ENCODE data around the gene CENPE.

Gene CENPE

DNA sequence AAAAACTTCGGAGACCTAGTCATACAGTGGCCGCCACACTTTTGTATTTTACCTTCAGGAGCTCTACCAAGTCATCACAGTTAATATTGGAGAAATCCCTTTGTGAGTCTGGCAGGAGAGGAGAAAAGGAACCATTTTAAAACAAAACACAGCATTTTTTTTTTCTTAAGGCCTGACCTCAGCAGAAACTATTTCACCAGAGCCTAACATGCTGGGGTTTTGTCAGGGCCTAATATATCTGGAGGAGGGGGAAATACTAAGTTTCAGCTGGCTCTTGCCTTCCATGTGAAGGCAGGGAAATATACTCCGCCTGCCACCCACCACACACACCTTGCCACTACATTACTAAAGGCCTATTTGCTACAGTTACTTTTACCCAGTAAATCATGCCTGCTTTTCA is 72.0 kb downstream of the CENPE start:
- Histone ChIP-seq H3K4me2 (ENCODE audit: insufficient read depth, low read length, poor library complexity, severe bottlenecking) (no peak overlapping the region), H4K91ac (ENCODE audit: low read depth, low read length, poor library complexity) (no peak overlapping the region), H3K23ac (ENCODE audit: low read depth, low read length, poor library complexity) (no peak overlapping the region), H3K9ac (ENCODE audit: low read depth, low read length, poor library complexity) (no peak overlapping the region), H2AK5ac (ENCODE audit: low read depth, low read length) (no peak overlapping the region), H2BK5ac (ENCODE audit: low read length) (no peak overlapping the region), H3K27ac (replicated peaks; ENCODE audit: low read length) (no peak overlapping the region), H3K79me1 (ENCODE audit: low read depth, low read length) (no peaks in the 10 kb centered on the region), H3K36me3 (replicated peaks in 1 of 2; ENCODE audit: control insufficient read depth in 2 of 2, insufficient read depth in 2 of 2, low read length in 2 of 2) (peaks cover 0 to 98% of the 10 kb centered on the region in 2 donors), H2BK120ac (ENCODE audit: low read depth, low read length) (no peak overlapping the region), H4K8ac (ENCODE audit: low read depth, low read length) (no peak overlapping the region), H3K9me3 (replicated peaks in 1 of 2; ENCODE audit: control insufficient read depth in 2 of 2, insufficient read depth in 1 of 2, low read depth in 1 of 2, low read length in 2 of 2) (peaks cover 0 to 31% of the 10 kb centered on the region in 2 donors), H3K14ac (ENCODE audit: low read length) (no peak overlapping the region), H2BK12ac (ENCODE audit: low read length) (no peak overlapping the region), H2AFZ (ENCODE audit: low read length) (no peak overlapping the region), H3K18ac (ENCODE audit: low read length) (no peak overlapping the region), H3K27me3 (ENCODE audit: control insufficient read depth in 3 of 3, insufficient read depth in 3 of 3, low read depth in 1 of 3, low read length in 3 of 3) (no peaks in the 10 kb centered on the region), H3K4me1 (ENCODE audit: control insufficient read depth in 2 of 2, insufficient read depth in 1 of 2, low read depth in 1 of 2, low read length in 2 of 2) (no peaks in the 10 kb centered on the region), H3K4ac (ENCODE audit: low read length) (no peak overlapping the region), H3K4me3 (ENCODE audit: low read length in 2 of 2) (no peak overlapping the region), H2BK15ac (ENCODE audit: low read length) (no peak overlapping the region)
- no peak for DNase-seq (ENCODE audit: low spot score)
- no CpG with 5 or more reads among the region's 3 CpGs for WGBS, 2 donors (ENCODE audit: extremely low coverage in 2 of 2, insufficient read length in 2 of 2, insufficient replicate concordance in 1 of 2)

DNA sequence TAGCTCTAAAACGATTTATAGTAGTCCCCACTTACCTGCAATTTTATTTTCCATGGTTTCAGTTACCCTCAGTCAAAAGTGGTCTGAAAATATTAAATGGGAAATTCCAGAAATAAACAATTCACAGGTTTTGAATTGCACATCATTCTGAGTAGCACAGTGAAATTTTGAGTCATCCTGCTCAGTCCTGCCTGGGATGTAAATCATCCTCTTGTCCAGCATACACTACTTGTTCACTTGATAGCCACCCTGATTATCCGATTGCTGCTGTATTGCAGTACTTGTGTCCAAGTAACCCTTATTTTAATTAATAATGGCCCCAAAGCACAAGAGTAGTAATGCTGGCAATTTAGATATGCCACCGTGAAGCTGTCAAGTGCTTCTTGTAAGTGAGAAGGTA is 75.0 kb downstream of the CENPE start:
- Histone ChIP-seq H3K9ac (ENCODE audit: low read depth, low read length, poor library complexity) (no peak overlapping the region), H4K8ac (ENCODE audit: low read depth, low read length) (no peak overlapping the region), H2BK120ac (ENCODE audit: low read depth, low read length) (no peak overlapping the region), H3K14ac (ENCODE audit: low read length) (no peak overlapping the region), H3K27me3 (ENCODE audit: control insufficient read depth in 3 of 3, insufficient read depth in 3 of 3, low read depth in 1 of 3, low read length in 3 of 3) (no peaks in the 10 kb centered on the region), H3K23ac (ENCODE audit: low read depth, low read length, poor library complexity) (no peak overlapping the region), H3K36me3 (replicated peaks in 1 of 2; ENCODE audit: control insufficient read depth in 2 of 2, insufficient read depth in 2 of 2, low read length in 2 of 2) (peaks cover 3 to 97% of the 10 kb centered on the region in 2 donors), H3K4me3 (ENCODE audit: low read length in 2 of 2) (no peak overlapping the region), H2BK12ac (ENCODE audit: low read length) (no peak overlapping the region), H2BK5ac (ENCODE audit: low read length) (no peak overlapping the region), H2AFZ (ENCODE audit: low read length) (no peak overlapping the region), H3K18ac (ENCODE audit: low read length) (no peak overlapping the region), H2BK15ac (ENCODE audit: low read length) (no peak overlapping the region), H3K4ac (ENCODE audit: low read length) (no peak overlapping the region), H3K79me1 (ENCODE audit: low read depth, low read length) (no peaks in the 10 kb centered on the region), H4K91ac (ENCODE audit: low read depth, low read length, poor library complexity) (no peak overlapping the region), H3K4me2 (ENCODE audit: insufficient read depth, low read length, poor library complexity, severe bottlenecking) (no peak overlapping the region), H3K27ac (replicated peaks; ENCODE audit: low read length) (no peak overlapping the region), H3K4me1 (ENCODE audit: control insufficient read depth in 2 of 2, insufficient read depth in 1 of 2, low read depth in 1 of 2, low read length in 2 of 2) (no peaks in the 10 kb centered on the region), H2AK5ac (ENCODE audit: low read depth, low read length) (no peak overlapping the region), H3K9me3 (replicated peaks in 1 of 2; ENCODE audit: control insufficient read depth in 2 of 2, insufficient read depth in 1 of 2, low read depth in 1 of 2, low read length in 2 of 2) (peaks cover 0 to 7% of the 10 kb centered on the region in 2 donors)
- DNase-seq (ENCODE audit: low spot score), result no peak
- no CpG with 5 or more reads among the region's 3 CpGs for WGBS, 2 donors (ENCODE audit: extremely low coverage in 2 of 2, insufficient read length in 2 of 2, insufficient replicate concordance in 1 of 2)

DNA sequence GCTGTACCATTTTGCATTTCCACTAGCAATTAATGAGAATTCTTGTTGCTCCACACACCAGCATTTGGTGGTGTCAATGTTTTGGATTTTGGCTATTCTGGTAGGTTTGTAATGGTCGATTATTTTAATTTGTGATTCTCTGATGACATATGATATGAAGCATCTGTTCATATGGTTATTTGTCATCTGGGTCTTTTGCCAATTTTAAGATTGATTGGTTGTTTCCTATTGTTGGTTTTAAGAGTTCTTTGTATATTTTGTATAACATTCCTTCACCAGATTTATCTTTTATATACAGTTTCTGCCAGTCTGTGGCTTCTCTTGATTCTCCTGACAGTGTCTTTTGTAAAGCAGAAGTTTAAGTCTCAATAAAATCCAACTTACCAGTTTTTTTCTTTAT is 80.0 kb downstream of the CENPE start:
- H3K79me1 ChIP-seq (ENCODE audit: low read depth, low read length), result no peaks in the 10 kb centered on the region
- H3K23ac ChIP-seq (ENCODE audit: low read depth, low read length, poor library complexity), result no peak overlapping the region
- no peak overlapping the region for H3K27ac ChIP-seq (replicated peaks; ENCODE audit: low read length)
- H4K91ac ChIP-seq (ENCODE audit: low read depth, low read length, poor library complexity), result no peak overlapping the region
- H3K14ac ChIP-seq (ENCODE audit: low read length), result no peak overlapping the region
- no peak overlapping the region for H2BK5ac ChIP-seq (ENCODE audit: low read length)
- H3K9me3 ChIP-seq (replicated peaks in 1 of 2; ENCODE audit: control insufficient read depth in 2 of 2, insufficient read depth in 1 of 2, low read depth in 1 of 2, low read length in 2 of 2), result no peaks in the 10 kb centered on the region
- no CpG with 5 or more reads among the region's 1 CpG for WGBS, 2 donors (ENCODE audit: extremely low coverage in 2 of 2, insufficient read length in 2 of 2, insufficient replicate concordance in 1 of 2)
- H3K27me3 ChIP-seq (ENCODE audit: control insufficient read depth in 3 of 3, insufficient read depth in 3 of 3, low read depth in 1 of 3, low read length in 3 of 3), result no peaks in the 10 kb centered on the region
- H3K18ac ChIP-seq (ENCODE audit: low read length), result no peak overlapping the region
- no peak overlapping the region for H3K4me2 ChIP-seq (ENCODE audit: insufficient read depth, low read length, poor library complexity, severe bottlenecking)
- no peak for DNase-seq (ENCODE audit: low spot score)
- H3K9ac ChIP-seq (ENCODE audit: low read depth, low read length, poor library complexity), result no peak overlapping the region
- H4K8ac ChIP-seq (ENCODE audit: low read depth, low read length), result no peak overlapping the region
- H3K4me3 ChIP-seq (ENCODE audit: low read length in 2 of 2), result no peak overlapping the region
- H3K4me1 ChIP-seq (ENCODE audit: control insufficient read depth in 2 of 2, insufficient read depth in 1 of 2, low read depth in 1 of 2, low read length in 2 of 2), result no peaks in the 10 kb centered on the region
- no peak overlapping the region for H2BK12ac ChIP-seq (ENCODE audit: low read length)
- no peak overlapping the region for H2BK120ac ChIP-seq (ENCODE audit: low read depth, low read length)
- peaks cover 3 to 84% of the 10 kb centered on the region in 2 donors for H3K36me3 ChIP-seq (replicated peaks in 1 of 2; ENCODE audit: control insufficient read depth in 2 of 2, insufficient read depth in 2 of 2, low read length in 2 of 2)
- H3K4ac ChIP-seq (ENCODE audit: low read length), result no peak overlapping the region
- H2AFZ ChIP-seq (ENCODE audit: low read length), result no peak overlapping the region
- H2AK5ac ChIP-seq (ENCODE audit: low read depth, low read length), result no peak overlapping the region
- no peak overlapping the region for H2BK15ac ChIP-seq (ENCODE audit: low read length)

DNA sequence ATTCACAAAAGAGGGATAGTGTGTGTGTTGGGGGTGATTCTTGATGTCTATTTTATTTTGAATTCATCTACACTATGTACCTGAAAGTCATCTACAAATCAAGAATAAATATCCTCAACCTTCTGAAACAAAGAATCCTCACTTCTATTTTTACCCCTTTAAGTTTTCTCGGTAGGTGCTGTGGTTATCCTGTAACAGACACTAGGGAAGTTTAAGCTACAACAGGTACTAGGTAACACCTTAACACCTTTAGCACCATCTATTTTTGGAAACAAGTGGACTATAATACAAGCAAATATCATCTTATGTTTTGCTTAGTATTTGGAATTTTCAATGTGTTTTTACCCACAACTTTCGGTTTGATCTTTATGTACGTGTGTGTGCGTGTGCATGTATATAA is 86.5 kb downstream of the CENPE start:
- WGBS, 2 donors (ENCODE audit: extremely low coverage in 2 of 2, insufficient read length in 2 of 2, insufficient replicate concordance in 1 of 2), result no CpG with 5 or more reads among the region's 4 CpGs
- H3K4me3 ChIP-seq (ENCODE audit: low read length in 2 of 2), result no peak overlapping the region
- H4K91ac ChIP-seq (ENCODE audit: low read depth, low read length, poor library complexity), result no peak overlapping the region
- no peak overlapping the region for H4K8ac ChIP-seq (ENCODE audit: low read depth, low read length)
- H2BK15ac ChIP-seq (ENCODE audit: low read length), result no peak overlapping the region
- no peak overlapping the region for H3K9ac ChIP-seq (ENCODE audit: low read depth, low read length, poor library complexity)
- no peaks in the 10 kb centered on the region for H3K9me3 ChIP-seq (replicated peaks in 1 of 2; ENCODE audit: control insufficient read depth in 2 of 2, insufficient read depth in 1 of 2, low read depth in 1 of 2, low read length in 2 of 2)
- H2BK120ac ChIP-seq (ENCODE audit: low read depth, low read length), result no peak overlapping the region
- no peak overlapping the region for H3K18ac ChIP-seq (ENCODE audit: low read length)
- H3K4ac ChIP-seq (ENCODE audit: low read length), result no peak overlapping the region
- no peaks in the 10 kb centered on the region for H3K27me3 ChIP-seq (ENCODE audit: control insufficient read depth in 3 of 3, insufficient read depth in 3 of 3, low read depth in 1 of 3, low read length in 3 of 3)
- H2BK12ac ChIP-seq (ENCODE audit: low read length), result no peak overlapping the region
- no peak overlapping the region for H2BK5ac ChIP-seq (ENCODE audit: low read length)
- H3K4me1 ChIP-seq (ENCODE audit: control insufficient read depth in 2 of 2, insufficient read depth in 1 of 2, low read depth in 1 of 2, low read length in 2 of 2), result no peaks in the 10 kb centered on the region
- H3K23ac ChIP-seq (ENCODE audit: low read depth, low read length, poor library complexity), result no peak overlapping the region
- no peak overlapping the region for H3K14ac ChIP-seq (ENCODE audit: low read length)
- no peaks in the 10 kb centered on the region for H3K79me1 ChIP-seq (ENCODE audit: low read depth, low read length)
- H2AK5ac ChIP-seq (ENCODE audit: low read depth, low read length), result no peak overlapping the region
- H3K36me3 ChIP-seq (replicated peaks in 1 of 2; ENCODE audit: control insufficient read depth in 2 of 2, insufficient read depth in 2 of 2, low read length in 2 of 2), result peaks cover 15 to 79% of the 10 kb centered on the region in 2 donors
- no peak overlapping the region for H3K27ac ChIP-seq (replicated peaks; ENCODE audit: low read length)
- no peak overlapping the region for H2AFZ ChIP-seq (ENCODE audit: low read length)
- H3K4me2 ChIP-seq (ENCODE audit: insufficient read depth, low read length, poor library complexity, severe bottlenecking), result no peak overlapping the region
- DNase-seq (ENCODE audit: low spot score), result no peak
